Coronary artery (tissue), 2 donors: ENCODE data around the gene ELMO2.

Experiments
- DNase-seq: peaks from one replicate; pipeline ENCODE4 v3.0.0-alpha.2; 2017; ENCODE audit warnings: low spot score
- H3K27ac ChIP-seq, 2 donors: fragments of 200-600 bp; sonication (generic); one replicate each; pipeline ENCODE4 v1.5.1; 2016 to 2019
- H3K4me3 ChIP-seq: fragments of 200-600 bp; sonication (generic); 2 replicates; pipeline ENCODE4 v1.5.1; 2016; ENCODE audit warnings: mild to moderate bottlenecking, moderate library complexity
- CTCF ChIP-seq: fragments of 200-600 bp; sonication (generic); IDR thresholded peaks from one replicate; pipeline ENCODE4 v1.5.1; 2019; ENCODE audit warnings: antibody characterized with exemption

The ELMO2 gene

DNA sequence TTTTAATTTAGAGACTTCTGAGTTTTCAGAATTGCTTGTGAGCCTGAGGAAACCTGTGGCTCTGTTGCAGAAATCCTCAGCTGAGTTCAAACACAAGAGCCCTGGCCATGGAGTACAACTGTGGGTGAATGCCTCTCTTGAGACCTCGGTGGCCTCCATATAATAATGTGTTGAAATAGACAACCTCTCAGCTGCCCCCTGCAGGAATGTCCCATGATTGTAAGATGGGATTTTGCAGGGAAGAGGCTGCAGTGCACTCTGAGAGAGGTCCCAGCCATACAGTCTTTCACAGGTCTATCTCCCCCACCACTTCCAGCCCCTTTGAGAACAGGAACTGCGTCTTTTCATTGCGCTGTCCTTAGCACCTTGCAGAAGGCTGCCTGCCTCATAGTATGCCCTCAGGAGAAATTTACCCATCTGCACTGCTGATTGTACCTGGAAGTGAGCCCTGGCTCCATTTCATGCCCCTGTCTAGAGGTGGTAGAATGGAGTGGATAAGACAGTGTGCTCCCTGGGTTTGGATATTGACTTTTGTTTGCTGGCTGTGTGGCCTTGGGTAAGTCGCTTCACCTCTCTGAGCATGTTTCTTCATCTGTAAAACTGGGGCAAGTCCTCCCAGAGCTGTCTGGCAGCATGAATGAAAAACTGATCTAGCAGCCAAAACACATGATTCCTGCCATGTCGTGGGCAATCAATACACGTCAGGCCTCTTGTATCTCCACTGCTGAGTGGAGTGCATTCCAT, 81.3 kb downstream of the ELMO2 start:
- no peak for TF ChIP-seq CTCF
- no peak for DNase-seq
- Histone ChIP-seq H3K4me3 (no peak overlapping the region), H3K27ac (no peak overlapping the region)

DNA sequence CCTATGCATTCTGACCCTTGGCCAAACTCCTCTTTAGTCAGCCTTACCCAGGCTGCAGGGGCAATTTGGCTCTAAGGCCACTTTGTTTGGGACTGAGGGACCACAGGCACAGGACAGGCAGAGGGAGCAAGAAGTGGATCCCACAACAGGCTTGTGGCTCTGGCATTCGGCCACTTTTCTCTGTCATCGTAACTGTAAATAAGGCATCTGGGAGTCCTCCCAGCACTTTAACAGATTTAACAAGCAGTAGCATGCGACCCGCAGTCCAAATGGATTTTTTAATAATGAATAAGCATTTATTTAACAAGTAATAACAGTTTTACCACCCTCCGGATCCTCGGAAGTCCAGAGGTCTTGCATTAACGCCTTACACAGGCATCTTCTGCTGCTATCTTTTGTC, 82.0 kb downstream of the ELMO2 start:
- no peak overlapping the region for H3K27ac ChIP-seq
- DNase-seq, result no peak
- no peak overlapping the region for H3K4me3 ChIP-seq
- no peak for TF ChIP-seq CTCF

DNA sequence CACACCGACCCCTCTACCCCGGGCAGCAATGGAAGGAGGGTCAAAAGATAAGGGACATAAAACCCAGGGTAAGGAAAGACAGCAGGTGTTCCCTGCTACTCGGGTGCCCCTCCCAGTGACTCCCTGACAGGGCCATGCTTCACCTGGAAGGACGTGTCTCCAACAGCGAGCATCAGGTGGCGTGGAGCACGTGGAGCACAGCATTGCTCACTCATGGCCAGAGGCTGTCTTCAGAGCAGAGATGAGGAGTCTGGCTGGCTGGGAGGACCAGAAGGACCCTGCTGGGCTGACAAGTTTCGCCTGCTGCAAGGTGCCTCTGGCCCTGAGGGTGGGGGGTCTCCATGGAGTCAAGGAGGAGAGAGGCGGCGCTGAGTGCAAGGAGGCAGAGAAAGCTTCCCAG, 82.9 kb downstream of the ELMO2 start:
- Histone ChIP-seq H3K27ac (no peak overlapping the region), H3K4me3 (no peak overlapping the region)
- TF ChIP-seq CTCF, result no peak
- DNase-seq, result no peak

DNA sequence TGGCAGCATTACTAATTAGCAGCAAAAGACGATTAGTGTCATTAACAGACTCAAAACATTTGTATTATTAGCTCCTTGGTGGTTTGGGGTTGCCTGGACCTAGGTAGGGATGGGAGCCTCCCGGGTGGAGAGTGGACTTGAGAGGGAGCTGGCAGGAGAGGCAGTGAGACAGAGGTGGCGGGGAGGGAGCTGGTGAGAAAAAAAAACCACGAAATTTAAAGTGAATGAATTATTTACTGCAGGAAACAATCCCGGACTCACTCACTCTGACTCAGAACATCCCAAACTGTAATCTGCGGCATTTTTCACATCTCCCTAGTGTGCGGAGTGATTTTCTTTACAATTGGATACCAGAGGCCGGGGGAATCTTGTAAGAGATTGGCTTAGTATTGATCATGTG, 83.8 kb downstream of the ELMO2 start:
- TF ChIP-seq CTCF, result no peak
- H3K4me3 ChIP-seq, result no peak overlapping the region
- no peak for DNase-seq
- H3K27ac ChIP-seq, result no peak overlapping the region

DNA sequence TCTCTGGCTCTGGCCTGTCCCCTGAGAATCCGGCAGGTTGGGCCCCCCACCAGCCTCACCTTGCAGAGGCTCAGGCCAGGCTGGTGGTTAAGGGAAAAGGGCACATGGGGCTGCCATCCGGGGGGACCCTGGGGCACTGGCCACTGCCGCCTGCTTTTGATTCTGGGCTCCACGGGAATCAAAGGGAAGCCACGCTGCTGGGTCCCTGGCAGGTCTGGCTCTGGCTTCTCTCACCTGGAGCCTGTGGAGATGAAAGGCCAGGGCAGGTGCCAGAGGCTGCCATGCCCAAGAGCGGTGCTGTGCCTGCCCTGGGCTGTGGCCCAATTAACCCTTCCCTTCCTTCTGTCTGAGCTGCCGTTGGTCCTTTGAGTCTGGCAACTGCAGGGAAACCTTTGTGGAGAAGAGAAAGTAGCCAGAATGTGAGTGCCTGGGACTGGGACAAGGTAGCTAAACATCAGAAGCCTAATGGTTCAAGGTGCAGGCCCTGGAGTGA, 88.7 kb downstream of the ELMO2 start:
- no peak for TF ChIP-seq CTCF
- no peak for DNase-seq
- no peak overlapping the region for H3K4me3 ChIP-seq
- H3K27ac ChIP-seq, result no peak overlapping the region

DNA sequence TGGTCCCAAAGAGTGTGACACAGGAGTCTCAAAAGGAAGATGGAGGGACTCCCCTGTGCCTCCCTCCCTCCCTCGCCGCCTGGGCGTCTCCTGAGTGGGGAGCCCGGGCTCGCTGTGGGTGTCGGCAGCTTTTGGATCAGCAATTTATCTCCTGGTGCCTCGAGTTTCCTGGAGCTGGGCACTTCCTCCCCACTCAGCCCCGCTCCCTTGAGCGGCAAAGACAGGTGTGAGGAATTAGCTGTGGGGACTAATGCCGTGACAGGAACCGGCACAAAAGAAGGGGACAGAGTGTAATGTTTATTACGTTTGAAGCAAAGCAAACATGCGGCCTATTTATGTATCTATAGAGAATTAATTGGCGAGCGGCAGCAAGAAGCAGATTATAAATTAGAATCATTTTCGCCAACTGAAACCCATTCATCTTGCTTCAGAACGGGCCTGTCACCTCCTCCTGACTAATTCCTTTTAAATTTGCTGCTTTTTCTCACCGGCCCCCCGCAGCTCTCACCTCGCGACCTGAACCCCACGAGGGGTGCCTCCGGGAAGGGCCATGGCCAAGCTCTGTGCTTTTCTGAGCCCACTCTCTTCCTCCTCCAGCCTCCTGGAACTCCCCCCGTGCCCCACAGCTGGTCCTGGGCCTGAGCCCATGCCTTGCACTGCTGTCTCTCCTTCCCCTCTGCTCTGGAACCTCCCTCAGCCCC, 89.3 kb downstream of the ELMO2 start:
- no peak overlapping the region for H3K27ac ChIP-seq
- no peak for DNase-seq
- TF ChIP-seq CTCF, result no peak

More for the DNA sequence above, 89.3 kb downstream of the ELMO2 start:
- no peak overlapping the region for H3K4me3 ChIP-seq
